Measurements from ENCODE around the gene ITIH3. TPM values are rescaled to one million over a fixed set of nuclear protein-coding genes. Genes with fewer than 3 reads are reported as not detected.
A peak's percentile ranks its signal among the peaks of the same experiment; 100 is the strongest.
"Not testable (repeated sequence)": the region's sequence is repeated elsewhere in the genome, so short reads cannot be mapped to it uniquely, and the experiment has no call there.

ITIH3 gene, protein sequence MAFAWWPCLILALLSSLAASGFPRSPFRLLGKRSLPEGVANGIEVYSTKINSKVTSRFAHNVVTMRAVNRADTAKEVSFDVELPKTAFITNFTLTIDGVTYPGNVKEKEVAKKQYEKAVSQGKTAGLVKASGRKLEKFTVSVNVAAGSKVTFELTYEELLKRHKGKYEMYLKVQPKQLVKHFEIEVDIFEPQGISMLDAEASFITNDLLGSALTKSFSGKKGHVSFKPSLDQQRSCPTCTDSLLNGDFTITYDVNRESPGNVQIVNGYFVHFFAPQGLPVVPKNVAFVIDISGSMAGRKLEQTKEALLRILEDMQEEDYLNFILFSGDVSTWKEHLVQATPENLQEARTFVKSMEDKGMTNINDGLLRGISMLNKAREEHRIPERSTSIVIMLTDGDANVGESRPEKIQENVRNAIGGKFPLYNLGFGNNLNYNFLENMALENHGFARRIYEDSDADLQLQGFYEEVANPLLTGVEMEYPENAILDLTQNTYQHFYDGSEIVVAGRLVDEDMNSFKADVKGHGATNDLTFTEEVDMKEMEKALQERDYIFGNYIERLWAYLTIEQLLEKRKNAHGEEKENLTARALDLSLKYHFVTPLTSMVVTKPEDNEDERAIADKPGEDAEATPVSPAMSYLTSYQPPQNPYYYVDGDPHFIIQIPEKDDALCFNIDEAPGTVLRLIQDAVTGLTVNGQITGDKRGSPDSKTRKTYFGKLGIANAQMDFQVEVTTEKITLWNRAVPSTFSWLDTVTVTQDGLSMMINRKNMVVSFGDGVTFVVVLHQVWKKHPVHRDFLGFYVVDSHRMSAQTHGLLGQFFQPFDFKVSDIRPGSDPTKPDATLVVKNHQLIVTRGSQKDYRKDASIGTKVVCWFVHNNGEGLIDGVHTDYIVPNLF
- total RNA-seq (2014; rRNA removed; shearing (Covaris generic)), result 0.26 TPM in 1 of 2 replicates, not detected in the other
- 0.04 and 0.36 TPM in 2 replicates for polyA plus RNA-seq (2015; cell fraction: cytosol; rRNA removed)
- polyA plus RNA-seq (2015; cell fraction: nucleus; rRNA removed), result not detected in 2 replicates

DNA sequence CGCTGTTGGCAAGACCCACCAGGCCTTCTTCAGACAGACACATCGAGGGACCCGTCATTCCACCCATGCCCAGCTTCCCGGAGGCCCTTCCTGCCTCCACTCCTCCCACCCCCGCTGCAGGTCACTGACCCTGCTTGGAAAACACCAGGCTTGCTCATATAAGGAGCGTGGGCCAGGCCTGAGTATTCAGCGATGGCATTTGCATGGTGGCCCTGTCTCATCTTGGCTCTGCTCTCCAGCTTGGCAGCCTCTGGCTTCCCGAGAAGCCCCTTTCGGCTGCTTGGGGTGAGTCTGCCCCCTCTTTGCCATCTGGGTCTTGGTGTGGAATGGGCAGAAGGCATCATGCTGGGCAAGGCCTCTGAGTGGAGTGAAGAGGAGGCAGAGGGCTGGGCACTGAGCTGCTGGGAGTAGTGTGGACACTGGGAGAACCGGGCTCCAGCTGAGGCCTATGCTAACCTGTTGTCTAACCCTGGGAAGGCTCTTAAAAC, at the start of gene ITIH3:
Gene ITIH3 (plus strand): TSS at position 185 of the 488 bp plus-strand sequence. CDS start 8 bp downstream, at position 193.
- in situ Hi-C loops (cut with HindIII; ENCODE audit: low pct_unique_long_range_greater_than_20kb, low sequenced_read_pairs), result no loop called here
- no peak for DNase-seq (ENCODE audit: low read depth, low spot score)

DNA sequence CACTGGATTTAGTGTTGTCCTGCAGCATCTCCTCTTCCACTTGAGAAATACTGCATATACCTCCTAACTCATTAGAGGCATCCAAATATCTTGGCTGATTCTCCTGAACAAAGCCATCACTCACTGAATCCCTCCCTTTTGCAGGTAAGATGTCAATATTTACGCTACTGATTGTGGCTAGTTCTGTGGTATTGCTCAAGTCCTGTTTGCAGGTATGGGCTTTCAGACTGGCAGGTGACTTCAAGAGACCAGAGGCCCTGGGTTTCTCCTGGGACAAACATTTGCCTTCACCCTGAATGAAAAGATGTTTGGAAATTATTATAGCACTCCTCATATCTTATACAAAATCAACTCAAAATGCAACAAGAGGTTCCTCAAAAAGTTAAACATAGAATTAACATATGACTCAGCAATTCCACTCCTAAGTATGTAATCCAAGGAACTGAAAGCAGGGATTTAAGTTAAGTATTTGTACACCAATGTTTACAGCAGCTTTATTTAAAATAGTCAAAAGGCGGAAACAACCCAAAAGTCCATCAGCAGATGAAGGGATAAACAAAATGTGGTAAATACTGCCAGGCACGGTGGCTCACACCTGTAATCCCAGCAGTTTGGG, 42.4 kb upstream of the ITIH3 start:
- in situ Hi-C loops (cut with HindIII; ENCODE audit: low pct_unique_long_range_greater_than_20kb, low sequenced_read_pairs), result no loop called here
- DNase-seq (ENCODE audit: low read depth, low spot score), result no peak

DNA sequence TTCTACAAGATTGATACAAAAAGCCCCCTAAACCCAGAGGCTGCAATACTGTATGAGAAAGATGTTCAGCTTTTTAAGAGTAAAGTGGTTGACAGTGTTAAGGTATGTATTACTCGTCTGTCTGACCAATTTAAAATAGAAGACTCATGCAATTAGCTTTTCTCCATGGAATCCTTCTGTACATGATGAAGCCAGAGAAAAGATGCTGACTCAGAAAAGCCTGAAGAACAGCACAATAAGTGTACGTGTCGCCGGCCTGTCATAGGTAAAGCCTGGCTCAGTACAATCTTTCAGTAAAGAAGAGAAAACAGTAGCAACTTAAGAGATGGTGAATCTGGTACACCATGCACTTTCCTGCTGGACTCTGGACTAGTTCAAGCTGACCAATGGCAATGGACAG, 40.2 kb upstream of the ITIH3 start:
- DNase-seq (ENCODE audit: low read depth, low spot score), result no peak
- in situ Hi-C loops (cut with HindIII; ENCODE audit: low pct_unique_long_range_greater_than_20kb, low sequenced_read_pairs), result no loop called here

DNA sequence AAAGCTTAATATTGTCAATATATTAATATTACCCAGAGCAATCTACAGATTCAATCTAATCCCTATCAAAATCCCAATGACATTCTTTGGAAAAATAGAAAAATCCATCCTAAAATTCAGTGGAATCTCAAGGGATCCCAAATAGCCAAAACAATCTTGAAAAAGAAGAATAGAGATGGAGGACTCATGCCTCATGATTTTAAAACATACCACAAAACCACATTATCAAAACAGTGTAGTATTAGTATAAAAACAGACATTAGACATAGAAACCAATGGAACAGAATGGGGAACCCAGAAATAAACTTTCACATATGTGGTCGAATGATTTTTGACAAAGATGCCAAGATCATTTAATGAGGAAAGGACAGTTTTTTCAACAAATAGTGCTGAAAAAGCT, 38.5 kb upstream of the ITIH3 start:
- DNase-seq (ENCODE audit: low read depth, low spot score), result no peak
- in situ Hi-C loops (cut with HindIII; ENCODE audit: low pct_unique_long_range_greater_than_20kb, low sequenced_read_pairs), result no loop called here

DNA sequence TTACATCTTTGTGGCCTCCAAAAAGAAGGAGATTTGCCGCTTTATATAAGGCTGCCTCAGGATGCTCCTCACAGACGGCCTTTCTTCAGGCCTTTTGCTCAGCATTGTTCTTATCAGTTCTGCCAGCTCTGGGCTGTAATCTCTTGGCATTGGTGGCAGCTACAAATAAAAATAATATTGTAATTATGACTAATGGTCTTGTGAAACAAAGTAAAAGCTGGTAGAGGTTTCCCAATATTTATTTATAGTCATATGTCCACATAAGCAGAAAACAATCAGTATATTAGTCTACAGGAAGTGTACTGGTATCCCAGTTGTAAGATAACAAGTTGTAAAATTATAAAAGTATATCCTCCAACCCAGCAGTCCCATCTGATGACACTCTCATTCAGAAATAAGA, 31.1 kb upstream of the ITIH3 start:
- in situ Hi-C loops (cut with HindIII; ENCODE audit: low pct_unique_long_range_greater_than_20kb, low sequenced_read_pairs), result no loop called here

DNA sequence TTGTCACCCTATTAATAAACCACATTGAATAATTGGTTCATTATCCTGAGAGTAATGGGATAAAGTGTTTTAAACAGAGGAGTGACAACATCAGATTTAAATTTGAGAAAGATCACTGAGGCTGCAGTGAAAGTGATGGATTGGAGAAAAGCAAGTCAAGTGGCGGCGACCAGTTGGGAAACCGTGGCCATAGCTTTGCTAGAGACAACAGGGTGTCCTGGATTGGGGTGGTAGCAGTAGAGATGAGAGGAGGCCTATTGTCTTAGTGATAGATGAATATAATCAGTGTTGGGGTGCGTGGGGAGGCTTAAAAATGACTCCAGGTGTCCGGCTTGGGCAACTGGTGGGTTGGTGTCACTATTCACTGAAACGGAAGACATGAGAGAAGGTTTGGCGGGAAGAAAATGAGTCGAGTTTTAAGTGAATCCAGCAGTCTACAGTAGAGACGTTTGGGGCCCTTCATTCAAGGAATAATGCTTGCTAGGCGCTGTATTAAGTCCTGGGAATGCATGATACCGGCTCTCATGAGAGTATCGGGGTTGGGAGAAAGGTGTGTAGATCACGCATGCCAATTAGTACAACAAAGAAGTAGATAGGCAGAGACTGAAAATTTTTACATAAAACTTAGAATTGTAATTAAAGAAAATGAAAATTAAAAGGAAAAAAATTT, 24.7 kb upstream of the ITIH3 start:
- in situ Hi-C loops (cut with HindIII; ENCODE audit: low pct_unique_long_range_greater_than_20kb, low sequenced_read_pairs), result no loop called here
- no peak for DNase-seq (ENCODE audit: low read depth, low spot score)

More for the DNA sequence above, 31.1 kb upstream of the ITIH3 start:
- DNase-seq (ENCODE audit: low read depth, low spot score), result no peak

DNA sequence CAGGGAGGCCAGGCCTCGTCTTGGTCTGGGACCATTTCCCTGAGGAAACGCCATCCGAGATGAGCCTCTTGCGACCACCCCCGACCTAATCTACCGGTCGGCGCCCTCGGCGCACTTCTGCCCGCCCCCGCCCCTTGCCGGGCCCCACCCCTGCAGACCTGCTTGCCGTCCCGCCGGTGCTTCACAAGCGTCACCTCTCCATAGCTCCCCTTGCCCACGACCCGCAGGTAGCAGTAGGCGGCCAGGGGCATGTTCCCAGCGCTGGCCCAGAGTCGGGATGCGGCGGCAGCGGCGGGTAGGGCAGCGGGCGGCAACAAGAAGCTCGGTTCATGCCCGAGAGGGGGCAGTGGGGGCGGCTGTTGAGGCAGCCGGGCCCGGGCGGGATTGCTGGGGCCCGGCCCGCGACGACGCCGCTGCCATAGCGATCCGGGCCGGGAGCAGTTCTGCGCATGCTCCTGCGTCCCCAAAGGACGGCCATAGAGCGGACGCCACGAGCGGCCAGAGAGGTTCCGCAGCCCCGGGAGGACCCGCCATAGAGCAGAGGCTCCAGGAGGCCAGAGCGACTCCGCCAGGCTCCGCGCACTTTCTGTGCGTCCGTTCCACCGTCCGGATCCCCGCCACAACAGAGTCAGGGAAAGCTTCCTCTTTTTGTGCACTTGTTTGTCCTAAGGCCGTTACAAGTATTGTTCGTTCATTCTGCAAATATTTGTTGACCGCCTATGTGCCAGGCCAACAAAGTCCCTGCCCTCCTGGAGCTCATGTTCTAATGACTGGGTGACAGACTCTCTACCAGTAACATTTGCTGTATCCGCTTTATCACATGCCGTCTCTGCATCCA, 23.9 kb upstream of the ITIH3 start, which contains the start of gene NEK4:
Gene NEK4 (minus strand): TSS at position 445 of the 838 bp plus-strand sequence. CDS start 194 bp downstream, at position 251.
- in situ Hi-C loops (cut with HindIII; ENCODE audit: low pct_unique_long_range_greater_than_20kb, low sequenced_read_pairs), result no loop called here
- DNase-seq (ENCODE audit: low read depth, low spot score), result peak; percentile 92

DNA sequence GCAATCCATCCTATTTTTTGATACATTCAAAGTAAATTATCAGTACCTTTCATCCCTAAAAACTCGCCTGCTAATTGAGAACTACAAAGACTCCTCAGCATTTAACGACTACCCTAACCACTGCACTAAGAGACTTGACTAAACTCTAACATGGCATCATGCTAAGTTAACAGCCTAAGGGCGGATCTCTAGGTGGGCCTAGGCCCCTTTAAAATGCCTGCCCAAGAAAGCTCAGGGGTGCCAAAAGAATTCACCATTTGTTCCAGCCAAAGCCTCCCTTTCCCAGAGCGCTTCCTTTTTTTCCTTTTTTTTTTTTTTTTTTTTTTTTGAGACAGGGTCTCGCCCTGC, 23.3 kb upstream of the ITIH3 start:
- DNase-seq (ENCODE audit: low read depth, low spot score), result no peak
- in situ Hi-C loops (cut with HindIII; ENCODE audit: low pct_unique_long_range_greater_than_20kb, low sequenced_read_pairs), result no loop called here

DNA sequence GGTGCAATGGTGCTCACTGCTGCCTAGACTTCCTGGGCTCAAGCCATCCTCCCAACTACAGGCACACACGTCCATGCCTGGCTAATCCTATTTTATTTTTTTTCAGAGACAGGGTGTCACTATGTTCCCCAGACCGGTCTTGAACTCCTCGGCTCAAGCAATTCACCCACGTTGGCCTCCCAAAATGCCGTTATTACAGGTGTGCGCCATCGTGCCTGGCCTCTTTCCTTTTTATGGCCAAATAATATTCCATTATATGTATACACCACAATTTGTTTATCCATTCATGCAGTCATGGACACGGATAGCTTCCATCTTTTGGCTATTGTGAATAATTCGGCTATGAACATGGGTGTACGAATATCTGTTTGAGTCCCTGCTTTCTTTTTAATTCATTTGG, 22.9 kb upstream of the ITIH3 start:
- no peak for DNase-seq (ENCODE audit: low read depth, low spot score)
- in situ Hi-C loops (cut with HindIII; ENCODE audit: low pct_unique_long_range_greater_than_20kb, low sequenced_read_pairs), result no loop called here

DNA sequence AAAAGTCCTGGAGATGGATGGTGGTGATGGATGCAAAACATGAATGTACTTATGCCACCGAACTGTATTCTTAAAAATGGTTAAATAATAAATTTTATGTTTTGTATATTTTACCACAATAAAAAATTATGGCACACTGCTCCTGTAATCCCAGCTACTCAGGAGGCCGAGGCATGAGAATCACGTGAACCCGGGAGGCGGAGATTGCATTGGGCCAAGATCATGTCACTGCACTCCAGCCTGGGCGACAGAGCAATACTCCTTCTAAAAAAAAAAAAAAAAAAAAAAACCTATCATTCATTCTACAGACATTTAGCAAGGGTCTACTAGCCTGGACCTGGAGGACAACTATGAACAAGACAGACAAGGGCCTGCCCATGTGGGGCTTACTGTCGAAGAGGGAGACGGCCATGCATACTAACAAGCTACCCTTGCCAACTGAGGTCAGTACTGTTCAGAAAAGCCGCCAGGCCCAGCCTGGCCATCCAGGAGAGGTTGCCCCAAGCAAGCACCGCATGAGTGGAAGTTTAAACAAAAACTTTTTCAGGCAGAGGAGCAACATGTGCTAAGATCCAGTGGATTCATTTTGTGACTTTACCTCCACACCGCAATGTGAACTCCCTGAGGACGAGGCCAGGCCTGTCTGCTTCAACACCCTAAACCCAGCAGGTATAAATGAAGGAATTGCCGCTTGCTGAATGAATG, 21.1 kb upstream of the ITIH3 start:
- DNase-seq (ENCODE audit: low read depth, low spot score), result no peak
- in situ Hi-C loops (cut with HindIII; ENCODE audit: low pct_unique_long_range_greater_than_20kb, low sequenced_read_pairs), result no loop called here

DNA sequence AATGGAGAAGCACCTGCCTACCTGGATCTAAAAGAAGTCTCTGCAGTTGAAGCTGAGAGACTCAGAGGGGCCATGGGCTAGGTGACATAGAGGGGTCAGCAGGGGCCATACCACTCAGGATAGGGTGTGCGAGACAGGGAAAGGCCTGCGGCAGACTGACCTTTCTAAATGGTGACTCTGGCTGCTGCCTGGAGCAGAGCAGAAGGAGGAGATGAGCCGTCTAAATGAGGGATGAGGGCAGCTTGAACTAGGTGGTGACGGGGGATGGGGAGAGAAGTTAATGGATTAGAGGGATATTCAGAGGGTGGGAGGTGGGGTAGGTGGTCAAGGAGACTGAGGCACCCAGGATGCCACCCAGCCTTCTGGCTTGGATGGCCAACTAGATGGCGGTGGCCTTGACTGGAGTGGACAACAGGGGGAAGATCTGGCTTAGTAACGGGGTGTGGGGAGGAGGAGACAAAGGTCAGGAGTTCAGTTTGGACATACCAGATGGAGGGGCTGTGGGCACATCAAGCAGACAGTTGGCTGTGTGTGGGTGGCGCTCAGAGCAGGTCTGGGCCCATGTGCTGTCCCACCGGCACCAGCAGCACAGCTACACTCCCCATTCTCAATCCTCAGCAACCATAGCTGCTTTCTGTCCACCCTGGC, 20.4 kb upstream of the ITIH3 start:
- in situ Hi-C loops (cut with HindIII; ENCODE audit: low pct_unique_long_range_greater_than_20kb, low sequenced_read_pairs), result no loop called here
- no peak for DNase-seq (ENCODE audit: low read depth, low spot score)

DNA sequence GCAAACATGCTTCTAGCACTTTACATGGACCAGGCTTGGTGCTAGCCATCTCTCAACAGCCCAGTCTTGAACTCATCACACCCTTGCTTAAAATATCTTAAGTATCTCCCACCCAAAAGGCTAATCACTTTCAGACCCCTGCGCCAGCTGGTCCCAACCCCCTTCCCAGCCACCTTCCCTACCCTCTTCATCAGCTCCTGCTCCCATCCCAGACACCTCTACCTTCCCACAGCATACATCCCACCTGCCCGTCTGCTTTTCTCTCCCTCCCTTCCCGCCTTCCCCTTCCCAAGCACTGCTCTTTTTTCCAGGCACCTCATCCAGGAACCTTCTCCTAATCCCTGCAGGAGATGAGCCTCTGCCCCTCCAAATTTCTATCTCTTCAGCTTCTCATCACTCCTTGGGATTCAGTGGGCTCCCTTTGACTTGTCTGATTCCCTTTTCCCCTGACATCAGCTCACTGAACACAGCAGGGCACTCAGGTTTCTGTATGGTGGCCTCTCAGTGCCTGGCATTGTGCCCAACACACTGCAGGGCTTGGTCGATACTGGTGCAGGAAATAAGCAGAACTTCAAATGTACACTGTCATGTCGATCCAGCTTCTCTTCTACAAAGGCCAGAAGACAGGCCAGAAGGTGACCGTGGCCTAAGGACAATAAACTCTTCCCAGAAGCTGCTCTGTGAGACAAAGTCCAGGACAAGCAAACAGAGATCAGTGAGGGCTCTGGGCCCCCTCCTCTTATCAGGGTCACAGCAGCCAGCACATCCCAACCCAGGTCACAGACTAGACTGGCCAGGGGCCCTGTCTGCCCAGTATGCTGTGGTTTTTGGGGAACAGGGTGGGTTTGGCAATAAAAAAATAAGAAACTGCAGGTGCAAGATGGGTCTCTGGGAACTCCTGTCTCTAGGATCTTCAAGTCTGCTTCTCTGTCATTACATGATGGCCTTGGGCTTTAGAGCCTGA, 19.4 kb upstream of the ITIH3 start:
- DNase-seq (ENCODE audit: low read depth, low spot score), result no peak
- in situ Hi-C loops (cut with HindIII; ENCODE audit: low pct_unique_long_range_greater_than_20kb, low sequenced_read_pairs), result no loop called here

DNA sequence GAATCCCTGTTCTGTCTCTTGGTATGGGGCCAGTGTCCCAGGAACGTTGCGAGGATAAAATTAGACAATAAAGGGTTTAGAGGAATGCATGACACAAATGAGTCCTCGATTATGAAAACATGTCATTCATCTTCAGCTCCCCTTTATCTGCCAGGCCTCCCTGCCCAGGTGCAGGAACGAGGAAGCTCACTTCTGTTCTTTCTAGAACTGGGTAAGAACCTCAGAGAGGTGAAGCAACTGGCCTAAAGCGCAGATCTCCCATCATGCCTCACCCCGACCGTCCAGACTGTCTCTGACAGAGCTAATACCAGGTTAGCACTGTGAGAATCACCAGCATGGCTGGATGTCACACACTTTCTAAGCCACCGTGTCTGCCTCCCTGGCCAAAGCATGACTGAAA, 18.7 kb upstream of the ITIH3 start:
- DNase-seq (ENCODE audit: low read depth, low spot score), result no peak
- in situ Hi-C loops (cut with HindIII; ENCODE audit: low pct_unique_long_range_greater_than_20kb, low sequenced_read_pairs), result no loop called here

DNA sequence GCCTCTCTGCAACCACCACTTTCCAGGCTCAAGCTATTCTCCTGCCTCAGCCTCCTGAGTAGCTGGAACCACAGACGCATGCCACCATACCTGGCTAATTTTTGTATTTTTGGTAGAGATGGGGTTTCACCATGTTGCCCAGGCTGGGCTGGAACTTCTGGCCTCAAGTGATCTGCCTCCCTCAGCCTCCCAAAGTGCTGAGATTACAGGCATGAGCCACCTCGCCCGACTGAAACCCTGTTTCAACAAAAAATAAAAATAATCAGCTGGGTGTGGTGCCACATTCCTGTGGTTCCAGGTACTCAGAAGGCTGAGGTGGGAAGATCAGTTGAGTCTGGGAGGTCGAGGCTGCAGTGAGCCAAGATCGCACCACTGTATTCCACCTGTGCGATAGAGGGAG, 18.1 kb upstream of the ITIH3 start:
- in situ Hi-C loops (cut with HindIII; ENCODE audit: low pct_unique_long_range_greater_than_20kb, low sequenced_read_pairs); DNase-seq (ENCODE audit: low read depth, low spot score): not testable (repeated sequence)
